Suprapubic skin (tissue), 4 donors: ENCODE measurements around the gene MTA3. TPM values are rescaled to one million over a fixed set of nuclear protein-coding genes. Genes with fewer than 3 reads are reported as not detected.
A peak's percentile ranks its signal among the peaks of the same experiment; 100 is the strongest.

ENCODE experiments used
- DNase-seq, 2 donors: peaks; one replicate each; pipeline ENCODE4 v3.0.0-alpha.2; 2019; ENCODE audit warnings: low spot score in 2 of 2
- H3K27ac ChIP-seq: fragments of 200-600 bp; sonication (generic); one replicate; pipeline ENCODE4 v1.5.1; 2019
- H3K27me3 ChIP-seq: fragments of 200-600 bp; sonication (generic); one replicate; pipeline ENCODE4 v1.5.1; 2019
- H3K36me3 ChIP-seq: fragments of 200-600 bp; sonication (generic); one replicate; pipeline ENCODE4 v1.5.1; 2019
- H3K4me1 ChIP-seq: fragments of 200-600 bp; sonication (generic); one replicate; pipeline ENCODE4 v1.5.1; 2019
- H3K4me3 ChIP-seq: fragments of 200-600 bp; sonication (generic); one replicate; pipeline ENCODE4 v1.5.1; 2019; ENCODE audit warnings: mild to moderate bottlenecking
- H3K9me3 ChIP-seq: fragments of 200-600 bp; sonication (generic); one replicate; pipeline ENCODE4 v1.5.1; 2019
- CTCF ChIP-seq, 2 donors: fragments of 200-600 bp in 1 of 2; fragments of 450-650 bp in 1 of 2; sonication (generic) in 1 of 2; IDR thresholded peaks; one replicate each; pipeline ENCODE4 v1.5.1; 2016 to 2019; ENCODE audit warnings: antibody characterized with exemption in 2 of 2, mild to moderate bottlenecking in 1 of 2, moderate library complexity in 1 of 2
- EP300 ChIP-seq: sonication (generic); formaldehyde crosslinking; IDR thresholded peaks from one replicate; pipeline ENCODE4 v1.6.1; 2017; ENCODE audit warnings: antibody characterized with exemption
- POLR2A ChIP-seq, 2 donors: fragments of 450-650 bp; IDR thresholded peaks; one replicate each; pipeline ENCODE4 v1.6.1; 2017; ENCODE audit warnings: antibody characterized with exemption in 2 of 2, mild to moderate bottlenecking in 2 of 2, moderate library complexity in 2 of 2
- POLR2AphosphoS5 ChIP-seq, 3 donors: sonication (generic); formaldehyde crosslinking; IDR thresholded peaks; one replicate each; pipeline ENCODE4 v1.6.1; 2017; ENCODE audit warnings: antibody characterized with exemption in 3 of 3
- WGBS: methylation state at CpG from one replicate; pipeline ENCODE4 v1.1.5; 2018; 5-methylcytosine and 5-hydroxymethylcytosine counted together
- total RNA-seq, 4 donors: library from RNA; depleted of rRNA; stranded (reverse); fragments of >200 nt; gene quantifications; one replicate each; pipeline ENCODE4 v1.1.0, GENCODE V29; 2016

MTA3 gene
- 10 to 100 TPM; 29.6 to 81.9 (median 30.3) TPM for total RNA-seq

- peak; percentile 79 to 84 for DNase-seq
- Histone ChIP-seq H3K27ac (peak within 1 kb of the TSS; percentile 92), H3K36me3 (no peaks in the 10 kb centered on the region), H3K27me3 (no peaks in the 10 kb centered on the region), H3K9me3 (no peaks in the 10 kb centered on the region), H3K4me1 (peaks cover 30% of the 10 kb centered on the region), H3K4me3 (peak within 1 kb of the TSS; percentile 90)
- TF ChIP-seq EP300 (no peak), POLR2A (IDR thresholded peaks at IDR 0.05) (no peak), CTCF (IDR thresholded peaks at IDR 0.05) (no peak), POLR2AphosphoS5 (IDR thresholded peaks at IDR 0.05) (no peak)
- no CpG with 5 or more reads among the region's 67 CpGs for WGBS
Observed at GRCh38 chr2:42568401-42569115, at the start of gene MTA3. Gene MTA3 (plus strand): TSS chr2:42568632. CDS start chr2:42568746, 114 bp downstream.

- DNase-seq, result no peak
- Histone ChIP-seq H3K9me3 (no peaks in the 10 kb centered on the region), H3K27me3 (no peaks in the 10 kb centered on the region), H3K36me3 (no peaks in the 10 kb centered on the region), H3K4me3 (no peak overlapping the region), H3K4me1 (no peaks in the 10 kb centered on the region), H3K27ac (no peak overlapping the region)
- 93% methylated on average over 8 of the region's 8 CpGs for WGBS
- TF ChIP-seq CTCF (IDR thresholded peaks at IDR 0.05), result no peak
Observed at GRCh38 chr2:42519624-42520023, 48.8 kb upstream of the MTA3 start.

GRCh38 chr2:42522035-42522434 lies 46.4 kb upstream of the MTA3 start:
- DNase-seq, result no peak
- Histone ChIP-seq H3K9me3 (no peaks in the 10 kb centered on the region), H3K27ac (no peak overlapping the region), H3K36me3 (no peaks in the 10 kb centered on the region), H3K27me3 (no peaks in the 10 kb centered on the region), H3K4me3 (no peak overlapping the region), H3K4me1 (no peaks in the 10 kb centered on the region)
- TF ChIP-seq POLR2AphosphoS5 (IDR thresholded peaks at IDR 0.05), result no peak
- TF ChIP-seq POLR2A (IDR thresholded peaks at IDR 0.05), result no peak
- TF ChIP-seq CTCF (IDR thresholded peaks at IDR 0.05), result no peak
- 93% methylated on average over 2 of the region's 2 CpGs for WGBS

- no peaks in the 10 kb centered on the region for H3K4me1 ChIP-seq
- no peaks in the 10 kb centered on the region for H3K36me3 ChIP-seq
- no peak overlapping the region for H3K4me3 ChIP-seq
- TF ChIP-seq POLR2A (IDR thresholded peaks at IDR 0.05) (no peak), POLR2AphosphoS5 (IDR thresholded peaks at IDR 0.05) (no peak), CTCF (IDR thresholded peaks at IDR 0.05) (no peak), EP300 (no peak)
- no peaks in the 10 kb centered on the region for H3K9me3 ChIP-seq
- DNase-seq, result no peak
- H3K27me3 ChIP-seq, result no peaks in the 10 kb centered on the region
- H3K27ac ChIP-seq, result no peak overlapping the region
- 79% methylated on average over 13 of the region's 13 CpGs for WGBS
Observed at GRCh38 chr2:42523341-42523740, 45.1 kb upstream of the MTA3 start.

- no peaks in the 10 kb centered on the region for H3K9me3 ChIP-seq
- H3K36me3 ChIP-seq, result no peaks in the 10 kb centered on the region
- no peaks in the 10 kb centered on the region for H3K27me3 ChIP-seq
- TF ChIP-seq CTCF (IDR thresholded peaks at IDR 0.05), result no peak
- no peak for TF ChIP-seq POLR2A (IDR thresholded peaks at IDR 0.05)
- TF ChIP-seq POLR2AphosphoS5 (IDR thresholded peaks at IDR 0.05), result no peak
- TF ChIP-seq EP300, result no peak
- DNase-seq, result no peak
- no peak overlapping the region for H3K4me3 ChIP-seq
- no peak overlapping the region for H3K27ac ChIP-seq
- no peaks in the 10 kb centered on the region for H3K4me1 ChIP-seq
- 96% methylated on average over 4 of the region's 4 CpGs for WGBS
Observed at GRCh38 chr2:42532397-42532796, 36.0 kb upstream of the MTA3 start.
